Stimulated activated memory B cell treated with anti-CD40 and anti-IgM and Interleukin-4, amounts not matched to agents 10 μg/mL and 1 μg/mL and 100 μg/mL, for 72 hours (primary cell): ENCODE results near the gene EPB42.

Source experiments
- ATAC-seq: fragments of 150-1000 bp; cut with Tn5 transposase; 2 replicates; pipeline ENCODE4 v1.10.0; 2021
- H3K27ac Mint-ChIP-seq: one replicate; pipeline ENCODE4 v1.8.0; 2022; ENCODE audit warnings: mild to moderate bottlenecking, mixed read lengths
- H3K27me3 Mint-ChIP-seq: one replicate; pipeline ENCODE4 v1.8.0; 2022; ENCODE audit warnings: mixed read lengths
- H3K36me3 Mint-ChIP-seq: one replicate; pipeline ENCODE4 v1.8.0; 2022; ENCODE audit warnings: mixed read lengths
- H3K4me1 Mint-ChIP-seq: one replicate; pipeline ENCODE4 v1.8.0; 2022; ENCODE audit warnings: mixed read lengths
- H3K4me3 Mint-ChIP-seq: one replicate; pipeline ENCODE4 v1.8.0; 2022; ENCODE audit warnings: mild to moderate bottlenecking, moderate library complexity, mixed read lengths
- H3K9me3 Mint-ChIP-seq: one replicate; pipeline ENCODE4 v1.8.0; 2022; ENCODE audit warnings: mixed read lengths

Gene EPB42

GRCh38 chr15:43150191-43150929, 70.5 kb downstream of the EPB42 start:
- H3K4me1 Mint-ChIP-seq: peaks cover 6% of the 10 kb centered on the region
- no peaks in the 10 kb centered on the region for H3K9me3 Mint-ChIP-seq
- H3K27ac Mint-ChIP-seq: no peak overlapping the region
- no peak for ATAC-seq
- no peaks in the 10 kb centered on the region for H3K27me3 Mint-ChIP-seq
- peaks cover 42% of the 10 kb centered on the region for H3K36me3 Mint-ChIP-seq
- no peak overlapping the region for H3K4me3 Mint-ChIP-seq
